OCI-M1 (cell line): ENCODE measurements around the gene TMEM183A.
A peak's percentile ranks its signal among the peaks of the same experiment; 100 is the strongest.

Source experiments
- DNase-seq: peaks from one replicate; lab custom pipeline; 2025; lab: John Stamatoyannopoulos, UW

The TMEM183A gene

GRCh38 chr1:203046984-203047630 is 39.9 kb downstream of the TMEM183A start:
- DNase-seq, result peak; percentile 21

GRCh38 chr1:203048086-203048485 is 40.9 kb downstream of the TMEM183A start:
- DNase-seq, result no peak

GRCh38 chr1:203048555-203049051 is 41.4 kb downstream of the TMEM183A start:
- DNase-seq, result peak; percentile 22

GRCh38 chr1:203049077-203049476 is 41.9 kb downstream of the TMEM183A start:
- no peak for DNase-seq

- DNase-seq, result no peak
Measured at GRCh38 chr1:203049576-203050180, 42.5 kb downstream of the TMEM183A start.

GRCh38 chr1:203050826-203051225 is 43.7 kb downstream of the TMEM183A start:
- no peak for DNase-seq

- DNase-seq, result no peak
Measured at GRCh38 chr1:203051841-203052324, 44.7 kb downstream of the TMEM183A start.

GRCh38 chr1:203052601-203053000 is 45.4 kb downstream of the TMEM183A start:
- no peak for DNase-seq

GRCh38 chr1:203054184-203054583 is 47.0 kb downstream of the TMEM183A start:
- no peak for DNase-seq

- DNase-seq, result no peak
Measured at GRCh38 chr1:203054642-203055041, 47.5 kb downstream of the TMEM183A start.

- no peak for DNase-seq
Measured at GRCh38 chr1:203055161-203055799, 48.1 kb downstream of the TMEM183A start.

GRCh38 chr1:203056012-203056411 is 48.8 kb downstream of the TMEM183A start:
- no peak for DNase-seq

- no peak for DNase-seq
Measured at GRCh38 chr1:203056516-203056915, 49.3 kb downstream of the TMEM183A start.

- peak; percentile 30 for DNase-seq
Measured at GRCh38 chr1:203057911-203058675, 50.9 kb downstream of the TMEM183A start.

GRCh38 chr1:203058676-203058935 is 51.4 kb downstream of the TMEM183A start:
- DNase-seq, result no peak

GRCh38 chr1:203059485-203059884 is 52.3 kb downstream of the TMEM183A start:
- no peak for DNase-seq

GRCh38 chr1:203060115-203060514 is 52.9 kb downstream of the TMEM183A start:
- DNase-seq, result no peak

- DNase-seq, result no peak
Measured at GRCh38 chr1:203063287-203063686, 56.1 kb downstream of the TMEM183A start.

GRCh38 chr1:203065191-203065590 is 58.0 kb downstream of the TMEM183A start:
- no peak for DNase-seq

- DNase-seq, result no peak
Measured at GRCh38 chr1:203065986-203066385, 58.8 kb downstream of the TMEM183A start.

- no peak for DNase-seq
Measured at GRCh38 chr1:203066965-203067364, 59.8 kb downstream of the TMEM183A start.

GRCh38 chr1:203069030-203069747 is 62.0 kb downstream of the TMEM183A start:
- peak; percentile 23 for DNase-seq
